ENCODE data around the gene LZTS2.

LZTS2 gene

DNA sequence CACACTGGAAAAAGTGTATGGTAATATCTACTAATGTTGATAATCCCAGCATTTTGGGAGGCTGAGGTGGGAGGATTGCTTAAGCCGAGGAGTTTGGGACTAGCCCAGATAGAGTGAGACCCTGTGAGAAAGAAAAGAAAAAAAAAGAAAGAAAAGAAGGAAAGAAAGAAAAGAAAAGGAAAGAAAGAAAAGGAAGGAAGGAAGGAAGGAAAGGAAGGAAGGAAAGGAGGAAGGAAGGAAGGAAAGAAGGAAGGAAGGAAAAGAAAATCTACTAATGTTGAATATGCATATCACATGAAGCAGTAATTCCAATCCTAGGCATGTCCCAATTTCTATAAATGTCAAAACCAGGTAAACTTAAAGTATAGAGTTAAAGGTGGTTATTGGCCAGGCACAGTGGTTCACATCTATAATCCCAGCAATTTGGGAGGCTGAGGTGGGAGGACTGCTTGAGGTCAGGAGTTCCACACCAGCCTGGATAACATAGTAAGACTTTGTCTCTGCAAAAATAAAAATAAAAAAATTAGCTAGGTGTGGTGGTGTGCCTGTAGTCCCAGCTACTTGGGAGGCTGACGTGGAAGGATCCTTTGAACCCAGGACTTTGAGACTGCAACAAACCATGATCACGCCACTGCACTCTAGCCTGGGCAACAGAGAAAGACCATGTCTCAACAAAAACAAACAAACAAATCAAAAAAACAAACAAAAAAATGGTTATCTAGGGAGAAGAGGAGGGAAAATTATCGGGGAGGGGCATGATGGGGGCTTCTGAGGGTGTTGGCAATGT lies 57.0 kb downstream of the LZTS2 start:
- no peak for DNase-seq

All from SHP77 (cell line).